A204.1 (cell line): Measurements from ENCODE around the gene LTBP2.

ENCODE experiments used
- FAIRE-seq: peaks from 2 replicates; lab custom pipeline; 2012; peaks lifted over from hg19 to GRCh38; lab: Jason Lieb, UNC

Gene LTBP2

GRCh38 chr14:74571441-74571841 lies 40.6 kb downstream of the LTBP2 start:
- FAIRE-seq = no peak

DNA sequence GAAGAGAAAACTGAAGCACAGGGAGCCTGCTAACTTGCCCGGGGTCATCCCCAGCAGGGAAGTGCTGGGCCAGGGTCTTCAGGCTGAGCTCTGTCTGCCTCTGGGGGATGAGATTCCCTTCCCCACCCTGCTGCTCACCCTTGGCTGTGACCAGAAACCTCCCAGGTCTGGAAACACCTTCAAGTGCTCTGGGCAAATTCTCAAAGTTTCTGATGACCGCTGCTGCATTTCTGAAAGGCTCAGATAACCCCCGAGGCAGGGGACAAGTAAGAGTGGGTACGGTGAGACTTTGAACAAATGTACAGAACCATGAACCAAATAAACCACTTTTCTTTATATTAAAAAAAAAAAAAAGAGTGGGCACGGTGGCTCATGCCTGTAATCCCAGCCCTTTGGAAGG lies 41.3 kb downstream of the LTBP2 start:
- no peak for FAIRE-seq

- no peak for FAIRE-seq
These were observed 42.0 kb downstream of the LTBP2 start for GRCh38 chr14:74569806-74570591.

- no peak for FAIRE-seq
These were observed 42.6 kb downstream of the LTBP2 start for GRCh38 chr14:74569387-74569786.

DNA sequence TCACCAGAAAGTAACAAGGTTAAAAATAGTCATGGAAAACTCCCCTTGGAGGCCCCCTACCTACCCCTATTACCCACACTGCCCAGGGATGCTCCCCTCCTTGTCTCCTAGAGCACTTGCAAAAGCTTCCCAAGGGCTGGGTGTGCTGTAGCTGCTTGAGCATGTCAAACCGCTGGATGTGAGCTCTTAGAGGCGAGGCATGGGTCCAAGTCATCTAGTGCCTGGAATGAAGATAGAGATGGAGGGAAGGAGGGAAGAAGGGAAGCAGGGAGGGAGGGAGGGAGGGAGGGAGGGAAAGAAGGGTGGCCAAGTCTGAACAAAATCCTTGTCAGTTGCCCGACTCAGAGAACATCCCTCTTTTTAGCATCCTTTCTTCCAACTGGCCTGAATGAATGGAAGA lies 43.1 kb downstream of the LTBP2 start:
- no peak for FAIRE-seq

- no peak for FAIRE-seq
These were observed 43.7 kb downstream of the LTBP2 start for GRCh38 chr14:74568380-74568649.

GRCh38 chr14:74567646-74568379 lies 44.2 kb downstream of the LTBP2 start:
- no peak for FAIRE-seq

GRCh38 chr14:74567219-74567618 lies 44.8 kb downstream of the LTBP2 start:
- no peak for FAIRE-seq

- no peak for FAIRE-seq
These were observed 45.6 kb downstream of the LTBP2 start for GRCh38 chr14:74566174-74567141.

- no peak for FAIRE-seq
These were observed 48.4 kb downstream of the LTBP2 start for GRCh38 chr14:74563586-74564159.

DNA sequence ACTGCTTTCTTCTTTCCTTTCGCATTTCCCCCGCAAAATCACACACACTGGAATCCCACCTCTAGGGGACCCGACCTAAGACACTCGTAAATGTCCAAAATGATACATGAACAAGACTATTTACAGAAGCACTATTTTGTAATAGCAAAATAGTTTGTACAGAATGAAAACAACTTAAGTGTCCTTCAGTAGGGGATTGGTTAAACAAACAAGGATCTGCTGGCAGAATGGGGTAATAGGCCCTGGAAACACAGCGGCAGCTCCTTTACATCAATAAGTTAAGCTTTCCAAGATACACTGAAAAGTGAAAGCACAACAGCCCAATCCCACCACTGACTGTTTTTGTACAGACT lies 48.8 kb downstream of the LTBP2 start:
- FAIRE-seq = no peak

DNA sequence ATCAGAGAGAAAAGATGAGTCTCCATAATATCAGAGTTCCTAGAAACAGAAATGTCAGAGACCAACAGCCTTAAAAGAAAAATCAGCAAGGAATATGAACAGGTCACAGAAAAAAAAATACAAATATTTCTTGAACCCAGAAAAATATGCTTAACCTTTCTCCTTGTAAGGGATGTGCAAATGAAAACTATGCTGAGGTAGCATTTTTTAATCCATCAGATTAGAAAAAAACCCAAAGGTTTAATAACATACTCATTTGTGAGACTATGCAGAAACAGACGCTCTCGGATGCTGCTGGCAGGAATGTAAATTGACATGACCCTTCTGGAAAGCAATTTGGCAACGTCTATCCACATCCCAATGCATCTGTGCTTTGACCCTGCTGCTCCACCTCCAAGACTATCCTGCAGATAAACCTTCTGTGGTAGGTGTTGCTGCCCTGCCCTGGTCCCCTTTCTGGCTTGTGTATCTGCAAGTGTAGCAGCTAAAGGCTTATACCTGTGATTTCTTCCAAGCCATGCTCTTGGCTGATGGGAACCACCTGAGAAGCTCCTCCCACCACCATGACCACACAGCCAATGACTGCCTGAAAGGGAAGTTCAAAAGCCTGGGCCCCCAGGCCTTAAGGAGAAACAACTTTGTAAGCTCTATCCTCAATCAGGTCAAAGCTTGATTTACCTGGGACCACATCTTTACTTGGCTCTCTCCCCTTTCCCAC lies 49.4 kb downstream of the LTBP2 start:
- no peak for FAIRE-seq

DNA sequence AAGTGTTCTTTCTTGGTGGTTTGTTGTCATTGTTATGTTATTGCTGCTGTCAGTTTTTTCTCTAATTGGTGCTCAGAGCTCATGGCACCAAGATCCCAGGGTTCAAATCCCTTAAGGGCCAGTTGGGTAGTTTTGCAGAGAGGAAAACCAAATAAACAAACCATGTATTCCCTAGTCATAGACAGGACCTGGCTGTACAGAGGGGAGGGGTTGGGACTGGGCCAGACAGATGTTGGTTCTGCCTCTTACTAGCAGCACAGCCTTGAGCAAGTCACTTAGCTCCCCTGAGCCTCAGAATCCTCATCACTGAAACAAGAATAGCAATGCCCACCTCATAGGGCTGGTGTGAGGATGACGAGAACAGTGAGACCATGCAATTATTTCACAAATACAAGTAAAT lies 53.4 kb downstream of the LTBP2 start:
- no peak for FAIRE-seq

DNA sequence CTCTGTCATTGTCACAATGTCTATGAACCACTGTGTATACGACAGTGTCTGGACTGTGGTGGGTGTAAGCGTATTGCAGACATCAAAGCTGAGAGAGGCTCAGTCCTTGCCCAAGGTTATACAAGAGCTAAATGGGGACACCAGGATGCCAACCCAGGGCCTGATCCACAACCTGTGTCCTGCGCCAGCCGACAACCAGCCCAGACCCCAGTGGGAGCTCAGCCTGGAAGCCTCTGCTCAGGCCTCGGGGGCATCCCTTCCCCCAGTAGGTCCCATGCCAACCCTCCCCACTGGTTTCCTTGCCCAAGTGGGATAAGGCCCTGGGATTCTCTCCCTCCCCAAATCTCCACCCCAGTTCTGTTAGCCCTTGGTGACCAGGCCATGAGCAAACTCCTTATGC lies 54.3 kb downstream of the LTBP2 start:
- FAIRE-seq = no peak

DNA sequence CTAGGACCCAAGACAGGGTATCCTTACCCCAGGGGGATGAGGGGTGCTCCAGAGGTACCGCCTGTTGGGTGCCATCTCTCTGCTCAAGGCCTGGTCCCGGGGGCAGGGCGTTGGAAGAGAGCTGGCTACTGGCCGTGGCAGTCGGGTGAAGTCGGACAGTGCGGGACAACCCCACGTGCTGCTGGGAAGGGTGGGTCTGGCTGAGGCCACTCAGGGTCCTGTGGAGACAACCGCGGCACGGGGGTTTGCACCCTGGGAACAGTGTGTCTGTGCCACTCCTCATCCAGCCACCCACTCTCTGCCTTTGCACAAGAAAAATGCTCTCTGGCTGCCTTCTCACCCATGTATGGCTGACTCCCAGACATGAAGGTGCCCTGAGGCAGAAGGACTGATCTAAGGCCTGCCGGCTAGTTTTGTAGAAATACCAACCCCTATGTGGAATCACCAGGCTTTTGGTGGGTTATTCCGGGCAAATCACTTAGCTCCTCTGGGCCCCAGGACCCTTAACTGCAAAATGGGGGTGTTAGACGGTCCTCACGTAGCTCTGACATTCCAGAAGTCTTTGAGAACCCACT lies 56.5 kb downstream of the LTBP2 start:
- FAIRE-seq = no peak

- no peak for FAIRE-seq
These were observed 57.2 kb downstream of the LTBP2 start for GRCh38 chr14:74554742-74555362.

DNA sequence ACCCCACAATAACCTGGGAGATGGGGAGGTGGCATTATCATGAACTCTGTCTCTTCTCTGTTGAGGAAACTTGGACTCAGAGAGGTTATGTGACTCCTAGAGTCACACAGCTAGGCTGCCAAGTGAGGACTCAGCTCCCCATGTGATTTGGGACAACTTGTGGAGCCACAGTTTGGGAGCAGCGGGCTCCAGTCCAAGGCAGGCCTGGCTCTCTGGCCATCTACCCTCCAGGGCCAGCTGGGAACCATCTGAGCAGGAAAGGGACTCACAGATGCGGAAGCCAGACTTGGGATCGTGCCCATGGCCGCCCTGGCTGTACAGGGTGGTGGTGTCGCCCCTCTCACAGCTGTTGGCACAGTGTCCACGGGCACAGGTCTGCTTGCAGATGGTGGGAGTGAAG lies 59.4 kb downstream of the LTBP2 start:
- no peak for FAIRE-seq

- FAIRE-seq = no peak
These were observed 60.3 kb downstream of the LTBP2 start for GRCh38 chr14:74551431-74552371.

DNA sequence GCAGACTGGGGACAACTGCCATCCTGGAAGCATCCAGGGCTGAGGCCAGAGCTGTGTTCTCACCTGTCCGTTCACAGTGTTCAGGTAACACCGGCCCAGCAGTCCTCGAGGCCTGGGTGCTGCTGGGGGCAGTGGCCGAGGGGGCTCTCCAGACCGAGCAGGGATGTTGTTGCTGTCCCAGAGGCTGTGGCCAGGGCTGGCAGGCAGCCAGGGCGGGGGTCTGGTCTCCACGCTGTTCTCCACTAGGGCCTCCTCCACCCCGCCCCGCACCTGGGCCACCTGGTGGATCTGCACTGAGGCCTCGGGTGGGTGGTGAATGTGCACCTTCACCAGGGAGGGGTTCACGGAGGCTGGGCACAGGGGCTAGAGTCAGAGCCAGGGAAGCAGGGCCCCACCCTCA lies 61.0 kb downstream of the LTBP2 start:
- no peak for FAIRE-seq

- no peak for FAIRE-seq
These were observed 62.0 kb downstream of the LTBP2 start for GRCh38 chr14:74550071-74550470.
